A673 (cell line): ENCODE measurements around the gene TICAM2.

ENCODE experiments used
- CTCF ChIP-seq: fragments of 300-800, 200-600 bp; sonication (generic); conservative IDR thresholded peaks from 2 replicates; pipeline ENCODE4 v1.5.1; 2017; ENCODE audit warnings: low read depth, mild to moderate bottlenecking, antibody characterized with exemption, low read length, moderate library complexity, mixed read lengths
- EZH2 ChIP-seq: fragments of 200-600 bp; sonication (generic); IDR thresholded peaks from 2 replicates; pipeline ENCODE4 v1.6.1; 2017; ENCODE audit warnings: borderline replicate concordance, low read depth, mild to moderate bottlenecking, mixed read lengths, antibody characterized with exemption, low read length; ENCODE audit not compliant: poor library complexity, severe bottlenecking

- TF ChIP-seq CTCF (no peak), EZH2 (no peak)
Observed at GRCh38 chr5:115625579-115626444, 23.5 kb upstream of the TICAM2 start, which contains the start of gene TMED7.
